Panc1 (cell line): Measurements from ENCODE around the gene OSTC.

Experiments
- CTCF ChIP-seq: fragments of 450-650 bp; IDR thresholded peaks from 2 replicates; pipeline ENCODE4 v1.5.1; 2017; ENCODE audit warnings: mild to moderate bottlenecking
- POLR2AphosphoS5 ChIP-seq: IDR thresholded peaks from 2 replicates; pipeline ENCODE4 v1.6.1; 2012; ENCODE audit warnings: mild to moderate bottlenecking, low read depth, low read length, moderate library complexity
- SIN3A ChIP-seq: IDR thresholded peaks from 2 replicates; pipeline ENCODE4 v1.6.1; 2012; ENCODE audit warnings: low read depth, mild to moderate bottlenecking, low read length, moderate library complexity, borderline replicate concordance; ENCODE audit not compliant: insufficient read depth
- TCF7L2 ChIP-seq: IDR thresholded peaks from 2 replicates; pipeline ENCODE4 v1.6.1; 2011; ENCODE audit warnings: mild to moderate bottlenecking, low read depth, low read length, inconsistent platforms

GRCh38 chr4:108706289-108706688, 55.9 kb downstream of the OSTC start:
- no peak for TF ChIP-seq CTCF
- no peak for TF ChIP-seq SIN3A
- no peak for TF ChIP-seq TCF7L2
- no peak for TF ChIP-seq POLR2AphosphoS5
